GM12874 (cell line): ENCODE data around the gene MYL10.

Experiments
- TF ChIP-seq, protein P1 (sequence below): IDR thresholded peaks from 2 replicates; pipeline ENCODE4 v1.5.1; 2011; ENCODE audit warnings: low read depth, mild to moderate bottlenecking, control low read depth, low read length, moderate library complexity; ENCODE audit not compliant: insufficient read depth

MYL10 gene

DNA sequence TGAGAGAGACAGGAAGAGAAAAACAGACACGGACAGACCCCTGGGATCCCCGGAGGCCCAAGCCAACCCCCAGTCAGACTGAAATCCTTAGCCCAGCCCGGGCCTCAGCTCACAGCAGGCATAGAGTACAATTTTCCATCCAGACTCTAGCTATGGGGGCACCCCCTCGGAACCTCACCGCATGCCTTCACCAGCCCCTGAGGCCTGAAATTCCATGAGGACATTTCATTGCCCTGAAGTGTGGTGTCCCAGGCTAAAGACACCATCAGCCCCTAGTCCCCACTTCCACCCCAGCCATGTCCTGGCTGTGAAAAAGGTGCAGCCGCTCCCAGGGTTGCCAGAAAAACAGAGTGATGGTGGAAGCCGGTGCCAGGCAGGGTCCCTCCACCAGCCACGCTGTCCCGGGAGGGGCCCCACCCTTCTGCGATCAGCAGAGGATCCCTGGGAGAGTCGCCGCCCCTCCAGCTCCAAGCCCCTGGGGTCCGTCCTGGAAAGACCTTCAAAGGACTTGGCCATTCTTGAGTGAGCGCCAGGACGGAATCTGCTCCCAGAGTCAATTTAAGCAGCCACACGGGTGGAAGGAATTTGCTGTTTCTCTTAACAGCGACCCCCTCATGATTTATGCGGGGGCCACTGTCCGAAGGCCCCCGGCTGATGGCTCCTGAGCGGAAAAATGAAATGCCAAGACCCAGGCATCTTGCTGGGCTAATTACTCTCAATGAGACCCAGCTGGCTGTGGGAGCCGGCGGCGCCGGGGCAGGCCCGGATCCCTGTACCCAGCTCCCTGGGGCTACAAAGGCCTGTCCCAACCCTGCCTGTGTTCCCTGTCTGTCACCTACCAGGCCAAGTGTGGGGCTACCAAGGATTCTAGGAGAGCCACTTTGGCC lies 23.2 kb downstream of the MYL10 start:
- TF ChIP-seq, protein P1, sequence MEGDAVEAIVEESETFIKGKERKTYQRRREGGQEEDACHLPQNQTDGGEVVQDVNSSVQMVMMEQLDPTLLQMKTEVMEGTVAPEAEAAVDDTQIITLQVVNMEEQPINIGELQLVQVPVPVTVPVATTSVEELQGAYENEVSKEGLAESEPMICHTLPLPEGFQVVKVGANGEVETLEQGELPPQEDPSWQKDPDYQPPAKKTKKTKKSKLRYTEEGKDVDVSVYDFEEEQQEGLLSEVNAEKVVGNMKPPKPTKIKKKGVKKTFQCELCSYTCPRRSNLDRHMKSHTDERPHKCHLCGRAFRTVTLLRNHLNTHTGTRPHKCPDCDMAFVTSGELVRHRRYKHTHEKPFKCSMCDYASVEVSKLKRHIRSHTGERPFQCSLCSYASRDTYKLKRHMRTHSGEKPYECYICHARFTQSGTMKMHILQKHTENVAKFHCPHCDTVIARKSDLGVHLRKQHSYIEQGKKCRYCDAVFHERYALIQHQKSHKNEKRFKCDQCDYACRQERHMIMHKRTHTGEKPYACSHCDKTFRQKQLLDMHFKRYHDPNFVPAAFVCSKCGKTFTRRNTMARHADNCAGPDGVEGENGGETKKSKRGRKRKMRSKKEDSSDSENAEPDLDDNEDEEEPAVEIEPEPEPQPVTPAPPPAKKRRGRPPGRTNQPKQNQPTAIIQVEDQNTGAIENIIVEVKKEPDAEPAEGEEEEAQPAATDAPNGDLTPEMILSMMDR: no peak

DNA sequence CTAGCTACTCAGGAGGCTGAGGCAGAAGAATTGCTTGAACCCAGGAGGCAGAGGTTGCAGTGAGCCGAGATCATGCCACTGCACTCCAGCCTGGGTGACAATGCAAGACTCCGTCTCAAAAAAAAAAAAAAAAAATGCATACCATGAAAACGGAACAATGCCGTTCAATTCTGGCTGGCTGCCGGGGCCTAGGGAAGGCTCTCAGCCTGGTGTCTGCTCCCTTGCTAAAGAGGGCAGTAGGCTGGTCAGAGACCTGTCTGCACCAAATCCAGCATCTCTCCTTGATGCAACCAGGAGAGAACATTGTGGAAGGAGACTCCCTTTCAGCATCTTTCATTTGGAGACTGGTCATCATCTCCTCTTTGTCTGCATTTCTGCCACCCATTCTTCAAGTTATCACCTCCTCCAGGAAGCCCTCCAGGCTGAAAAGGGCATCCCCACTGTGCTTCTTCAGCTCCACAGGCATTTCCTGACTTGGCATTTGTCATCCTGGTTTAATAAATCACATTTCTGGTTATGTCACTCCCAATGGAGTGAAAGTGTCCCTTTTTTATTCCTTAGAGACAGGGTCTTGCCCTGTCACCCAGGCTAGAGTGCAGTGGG lies 24.7 kb downstream of the MYL10 start:
- TF ChIP-seq, protein P1: no peak

DNA sequence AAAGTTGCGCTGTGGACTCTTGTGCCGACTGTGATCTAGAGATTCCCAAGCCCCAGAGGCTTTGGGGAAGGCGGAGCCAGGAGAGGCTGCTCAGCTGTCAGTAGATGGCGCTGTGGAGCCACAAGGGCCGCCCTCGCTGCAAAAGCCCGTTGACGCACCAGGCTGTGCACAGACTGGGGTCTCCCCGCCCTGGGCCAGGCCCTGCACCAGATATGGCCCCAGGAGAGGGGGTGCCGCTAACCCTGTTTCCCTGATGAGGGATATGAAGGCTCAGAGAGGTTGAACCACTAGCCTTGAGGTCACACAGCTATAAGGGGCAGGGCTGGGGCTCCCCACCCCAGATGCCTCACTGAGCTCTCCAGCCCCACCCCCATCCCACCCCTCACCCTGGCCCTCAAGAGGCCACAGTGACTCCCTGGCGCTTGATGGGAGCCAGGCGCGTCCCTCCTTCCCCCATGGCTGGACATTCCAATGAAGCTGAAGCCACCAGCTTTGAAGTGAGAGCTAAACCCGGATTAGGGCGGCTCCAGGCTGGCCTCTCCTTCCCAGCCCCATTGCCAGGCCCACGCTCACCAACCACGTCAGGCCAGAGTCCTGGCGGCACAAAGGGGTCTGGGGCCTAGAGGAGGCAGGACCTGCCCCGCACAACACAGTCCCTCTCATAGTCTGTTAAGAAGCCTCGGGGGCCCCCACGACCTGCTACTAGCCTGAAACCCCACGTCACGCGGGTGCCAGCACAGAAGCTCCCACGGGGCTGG lies 26.4 kb downstream of the MYL10 start:
- TF ChIP-seq, protein P1: peak; percentile 97

DNA sequence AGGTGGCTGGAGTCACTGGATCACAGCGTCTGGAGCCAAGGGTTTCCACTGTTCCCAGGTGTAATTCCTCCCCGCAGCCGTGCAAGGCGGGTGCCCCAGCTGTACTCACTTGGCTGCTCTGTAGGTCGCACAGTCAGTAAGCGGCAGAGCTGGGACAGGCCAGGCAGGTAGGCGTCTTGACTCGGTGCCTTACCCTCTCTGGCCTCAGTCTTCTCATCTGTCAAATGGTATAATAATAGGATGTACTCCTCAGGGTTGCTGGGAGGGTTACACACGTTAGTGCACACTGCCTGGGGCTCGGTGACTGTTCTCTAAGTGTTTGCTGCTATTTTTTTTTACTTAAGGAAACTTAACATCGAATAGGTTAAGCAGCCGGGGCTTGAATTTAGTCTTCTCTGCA lies 27.0 kb downstream of the MYL10 start:
- TF ChIP-seq, protein P1: no peak

DNA sequence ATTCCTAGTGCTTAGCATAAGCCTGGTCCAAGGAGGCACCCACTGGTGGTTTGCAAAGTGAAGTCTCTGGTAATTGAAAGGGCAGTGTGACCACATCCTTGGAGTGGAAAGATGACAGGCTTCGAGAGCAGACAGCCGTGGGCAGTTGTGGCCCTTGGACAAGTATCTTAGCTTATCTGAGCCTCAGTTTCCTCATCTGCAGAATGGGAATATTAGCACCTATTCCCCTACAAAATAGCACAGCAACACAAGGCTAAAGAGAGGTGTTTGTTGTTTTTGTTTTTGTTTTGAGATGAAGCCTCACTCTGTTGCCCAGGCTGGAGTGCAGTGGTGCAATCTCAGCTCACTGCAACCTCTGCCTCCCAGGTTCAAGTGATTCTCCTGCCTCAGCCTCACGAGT lies 29.3 kb downstream of the MYL10 start:
- TF ChIP-seq, protein P1: no peak

DNA sequence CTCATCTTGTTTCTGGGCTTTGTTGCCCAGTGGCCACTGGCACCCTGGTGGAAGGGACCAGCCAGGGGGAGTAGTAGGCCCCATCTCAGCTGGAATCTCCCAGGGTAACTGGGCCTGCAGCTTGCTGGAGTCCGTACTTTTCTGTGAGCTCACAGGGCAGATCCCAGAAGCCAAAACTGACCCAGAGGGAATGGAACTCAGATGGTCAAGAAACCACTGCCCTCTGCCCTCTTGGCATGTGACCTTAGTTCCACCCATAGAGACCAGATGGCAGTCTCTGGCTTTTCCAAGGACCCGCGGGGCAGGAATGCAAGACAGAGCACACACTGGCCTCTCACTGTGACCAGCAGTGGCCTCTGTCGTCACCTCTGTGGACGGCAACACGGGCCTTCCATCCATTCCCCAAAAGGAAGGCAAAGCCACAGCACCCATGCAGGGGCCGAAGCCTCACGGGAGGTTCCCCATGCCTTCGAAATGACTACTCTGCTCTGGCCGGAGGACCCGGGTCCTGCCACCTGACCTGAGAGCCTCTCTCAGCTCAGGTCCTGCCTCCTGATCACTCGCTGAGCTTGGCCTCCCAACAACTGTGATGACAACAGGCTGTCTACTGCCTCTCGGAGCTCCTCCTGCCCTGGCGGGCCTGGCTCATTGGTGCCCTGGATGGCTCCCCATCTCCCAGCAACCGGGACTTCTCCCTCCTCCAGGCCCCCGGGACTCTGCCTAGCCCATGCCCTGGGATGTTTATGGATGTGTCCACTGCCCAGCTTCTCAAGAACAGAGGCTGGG lies 29.9 kb downstream of the MYL10 start:
- TF ChIP-seq, protein P1: no peak
